Nephron (organoid): Measurements from ENCODE around the gene MFSD12.

ENCODE experiments used
- H3K27ac Mint-ChIP-seq, 3 experiments: 2 replicates each; pipeline ENCODE4 v1.8.0; 2020; ENCODE audit warnings: mixed read lengths in 3 of 3, mild to moderate bottlenecking in 2 of 3, moderate library complexity in 1 of 3
- H3K27me3 Mint-ChIP-seq: 2 replicates; pipeline ENCODE4 v1.8.0; 2021; ENCODE audit warnings: low read depth, mild to moderate bottlenecking, moderate library complexity, mixed read lengths
- H3K36me3 Mint-ChIP-seq: 2 replicates; pipeline ENCODE4 v1.8.0; 2020; ENCODE audit warnings: low read depth, mixed read lengths
- H3K4me1 Mint-ChIP-seq: 2 replicates; pipeline ENCODE4 v1.8.0; 2020; ENCODE audit warnings: mixed read lengths
- H3K4me3 Mint-ChIP-seq, 3 experiments: 2 replicates each; pipeline ENCODE4 v1.8.0; 2020; ENCODE audit warnings: mild to moderate bottlenecking in 3 of 3, mixed read lengths in 3 of 3, moderate library complexity in 2 of 3
- H3K9me3 Mint-ChIP-seq: 2 replicates; pipeline ENCODE4 v1.8.0; 2020; ENCODE audit warnings: mixed read lengths
- CTCF ChIP-seq, 3 experiments: fragments of 200-600 bp; sonication (generic); IDR thresholded peaks; one replicate each; pipeline ENCODE4 v1.5.0; 2021; ENCODE audit warnings: antibody characterized with exemption in 3 of 3; ENCODE audit not compliant: unreplicated experiment in 3 of 3

The MFSD12 gene

GRCh38 chr19:3544742-3545668, 12.4 kb downstream of the MFSD12 start:
- Mint-ChIP-seq H3K36me3 (peaks cover 5% of the 10 kb centered on the region), H3K9me3 (no peaks in the 10 kb centered on the region), H3K4me1 (no peaks in the 10 kb centered on the region), H3K4me3 (no peak overlapping the region), H3K27ac (no peak overlapping the region), H3K27me3 (no peaks in the 10 kb centered on the region)
- peak; percentile 81 to 88 (median 87) for TF ChIP-seq CTCF (IDR thresholded peaks at IDR 0.05; ENCODE audit: unreplicated experiment in 3 of 3)

GRCh38 chr19:3544058-3544376, 13.4 kb downstream of the MFSD12 start:
- no peaks in the 10 kb centered on the region for H3K4me1 Mint-ChIP-seq
- H3K27ac Mint-ChIP-seq = no peak overlapping the region
- H3K9me3 Mint-ChIP-seq = no peaks in the 10 kb centered on the region
- no peak overlapping the region for H3K4me3 Mint-ChIP-seq
- no peak for TF ChIP-seq CTCF (IDR thresholded peaks at IDR 0.05; ENCODE audit: unreplicated experiment in 3 of 3)
- H3K36me3 Mint-ChIP-seq = peaks cover 5% of the 10 kb centered on the region
- no peaks in the 10 kb centered on the region for H3K27me3 Mint-ChIP-seq

GRCh38 chr19:3543150-3544057, 14.0 kb downstream of the MFSD12 start:
- Mint-ChIP-seq H3K27me3 (no peaks in the 10 kb centered on the region), H3K36me3 (peaks cover 5% of the 10 kb centered on the region), H3K27ac (no peak overlapping the region), H3K4me3 (no peak overlapping the region), H3K4me1 (no peaks in the 10 kb centered on the region), H3K9me3 (no peaks in the 10 kb centered on the region)
- no peak for TF ChIP-seq CTCF (IDR thresholded peaks at IDR 0.05; ENCODE audit: unreplicated experiment in 3 of 3)

GRCh38 chr19:3539756-3540118, 17.6 kb downstream of the MFSD12 start:
- Mint-ChIP-seq H3K4me3 (no peak overlapping the region), H3K27me3 (no peaks in the 10 kb centered on the region), H3K27ac (no peak overlapping the region), H3K9me3 (no peaks in the 10 kb centered on the region), H3K36me3 (peaks cover 4% of the 10 kb centered on the region), H3K4me1 (no peaks in the 10 kb centered on the region)
- no peak for TF ChIP-seq CTCF (IDR thresholded peaks at IDR 0.05; ENCODE audit: unreplicated experiment in 3 of 3)

DNA sequence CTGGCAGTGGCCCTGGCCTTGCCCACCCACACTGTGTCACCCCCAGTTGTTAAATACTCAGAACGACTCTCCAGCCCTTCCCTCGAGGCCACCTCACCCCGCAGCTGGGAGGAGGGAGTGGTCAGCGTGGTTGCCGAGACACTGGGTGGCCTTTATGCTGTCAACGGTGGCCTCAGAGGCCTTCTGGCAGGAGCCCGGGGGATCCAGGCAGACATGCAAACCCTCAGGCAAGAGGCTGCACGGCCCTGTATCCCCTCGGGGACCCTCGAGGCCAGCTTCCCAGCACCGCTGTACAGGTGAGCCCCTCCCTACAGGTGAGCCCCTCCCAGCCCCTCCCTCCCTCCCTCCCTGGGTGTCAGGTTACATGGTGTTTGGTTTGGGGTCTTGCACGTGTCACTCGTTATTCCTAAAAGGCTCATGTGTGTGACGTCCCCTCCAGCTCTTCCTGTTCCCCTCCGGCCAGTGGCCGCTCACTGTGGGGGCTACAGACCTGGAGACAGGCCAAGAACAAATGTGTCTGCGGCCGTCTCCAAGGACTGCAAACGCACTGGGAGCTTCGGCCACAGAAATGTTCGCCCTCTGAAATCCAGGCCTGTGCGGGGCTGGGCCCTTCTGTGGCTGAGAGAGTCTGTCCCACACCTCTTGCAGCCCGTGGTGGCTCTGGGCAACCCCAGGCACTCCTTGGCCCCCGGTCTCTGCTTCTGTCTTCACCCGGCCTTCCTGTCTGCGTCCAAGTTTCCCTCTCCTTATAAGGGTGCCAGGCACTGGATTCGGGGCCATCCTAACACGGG, 18.2 kb downstream of the MFSD12 start, which contains the start of gene TEKTIP1:
Gene TEKTIP1 (plus strand): TSS at position 210 of the 791 bp plus-strand sequence. CDS start 4 bp downstream, at position 214.
- peaks cover 10% of the 10 kb centered on the region for H3K36me3 Mint-ChIP-seq
- H3K9me3 Mint-ChIP-seq = no peaks in the 10 kb centered on the region
- H3K4me1 Mint-ChIP-seq = no peaks in the 10 kb centered on the region
- no peak for TF ChIP-seq CTCF (IDR thresholded peaks at IDR 0.05; ENCODE audit: unreplicated experiment in 3 of 3)
- no peak within 1 kb of the TSS for H3K4me3 Mint-ChIP-seq
- H3K27me3 Mint-ChIP-seq = no peaks in the 10 kb centered on the region
- H3K27ac Mint-ChIP-seq = peak within 1 kb of the TSS in 1 of 3 experiments; percentile 63
